Measurements from ENCODE around the gene WWOX. TPM values are rescaled to one million over a fixed set of nuclear protein-coding genes. Genes with fewer than 3 reads are reported as not detected.
A peak's percentile ranks its signal among the peaks of the same experiment; 100 is the strongest.

The WWOX gene
- total and polyA plus RNA-seq, 7 donors: 7.1 to 46.8 (median 16.1) TPM

DNA sequence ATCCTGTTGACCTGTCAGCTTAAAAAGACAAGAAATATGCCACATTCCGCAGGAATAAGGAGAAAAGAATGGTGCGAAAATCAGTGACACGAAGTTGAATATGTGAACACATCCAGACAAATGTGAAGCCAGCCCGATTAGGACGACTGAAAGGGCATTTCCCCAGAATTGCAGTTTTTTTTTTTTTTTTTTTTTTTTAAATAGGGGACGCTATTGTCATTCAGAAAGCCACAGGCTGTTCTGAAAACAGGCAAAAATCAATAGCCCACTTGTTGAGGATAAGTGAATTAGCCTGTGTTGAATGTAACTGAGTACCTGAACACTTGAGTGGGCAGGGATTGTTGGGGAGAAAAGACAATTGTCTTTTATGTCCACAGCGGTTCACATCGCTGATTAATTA is 507.1 kb downstream of the WWOX start:
- peak overlapping the region in 2 of 4 donors; percentile 47 to 77 for H3K27ac ChIP-seq
- 91 to 94% methylated on average over 8 of the region's 8 CpGs for WGBS, 2 donors
- H3K36me3 ChIP-seq: no peaks in the 10 kb centered on the region
- peaks cover 0 to 42% (median 28%) of the 10 kb centered on the region in 4 donors for H3K4me1 ChIP-seq
- H3K4me3 ChIP-seq: no peak overlapping the region
- no peak for TF ChIP-seq EP300 (IDR thresholded peaks at IDR 0.05)
- TF ChIP-seq, protein P1, sequence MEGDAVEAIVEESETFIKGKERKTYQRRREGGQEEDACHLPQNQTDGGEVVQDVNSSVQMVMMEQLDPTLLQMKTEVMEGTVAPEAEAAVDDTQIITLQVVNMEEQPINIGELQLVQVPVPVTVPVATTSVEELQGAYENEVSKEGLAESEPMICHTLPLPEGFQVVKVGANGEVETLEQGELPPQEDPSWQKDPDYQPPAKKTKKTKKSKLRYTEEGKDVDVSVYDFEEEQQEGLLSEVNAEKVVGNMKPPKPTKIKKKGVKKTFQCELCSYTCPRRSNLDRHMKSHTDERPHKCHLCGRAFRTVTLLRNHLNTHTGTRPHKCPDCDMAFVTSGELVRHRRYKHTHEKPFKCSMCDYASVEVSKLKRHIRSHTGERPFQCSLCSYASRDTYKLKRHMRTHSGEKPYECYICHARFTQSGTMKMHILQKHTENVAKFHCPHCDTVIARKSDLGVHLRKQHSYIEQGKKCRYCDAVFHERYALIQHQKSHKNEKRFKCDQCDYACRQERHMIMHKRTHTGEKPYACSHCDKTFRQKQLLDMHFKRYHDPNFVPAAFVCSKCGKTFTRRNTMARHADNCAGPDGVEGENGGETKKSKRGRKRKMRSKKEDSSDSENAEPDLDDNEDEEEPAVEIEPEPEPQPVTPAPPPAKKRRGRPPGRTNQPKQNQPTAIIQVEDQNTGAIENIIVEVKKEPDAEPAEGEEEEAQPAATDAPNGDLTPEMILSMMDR (IDR thresholded peaks at IDR 0.05): no peak
- intact Hi-C loops (cut with DNase I): loop anchor here (10.0 kb wide), 2 partner anchors 102 to 728 kb away; no protein-coding TSS in a partner anchor
- H3K9me3 ChIP-seq: no peaks in the 10 kb centered on the region
- no peak for DNase-seq
- H3K27me3 ChIP-seq: no peaks in the 10 kb centered on the region

DNA sequence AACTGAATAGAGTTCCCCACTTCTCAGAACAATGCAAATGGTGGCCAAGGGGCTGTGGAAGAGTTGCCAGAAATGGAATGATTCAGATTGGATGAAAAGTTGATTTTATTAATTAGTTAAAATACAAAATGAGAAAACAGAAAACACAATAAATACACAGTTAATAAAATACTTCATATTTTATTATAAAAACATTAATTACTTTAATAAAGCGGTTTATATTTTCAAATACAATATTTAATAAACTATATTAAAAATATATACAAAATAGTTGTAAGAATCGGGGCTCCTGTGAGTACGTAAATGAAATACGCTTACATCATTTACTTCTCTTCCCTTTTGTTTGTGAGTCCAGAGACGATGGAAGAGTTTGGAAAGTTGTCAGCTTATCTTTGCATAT is 507.6 kb downstream of the WWOX start:
- WGBS, 2 donors: 88 to 90% methylated on average over 5 of the region's 5 CpGs
- H3K36me3 ChIP-seq: no peaks in the 10 kb centered on the region
- DNase-seq: no peak
- peak overlapping the region in 3 of 4 donors; percentile 53 to 77 (median 66) for H3K27ac ChIP-seq
- no peaks in the 10 kb centered on the region for H3K9me3 ChIP-seq
- no peaks in the 10 kb centered on the region for H3K27me3 ChIP-seq
- intact Hi-C loops (cut with DNase I): loop anchor here (10.0 kb wide), 2 partner anchors 102 to 728 kb away; no protein-coding TSS in a partner anchor
- H3K4me1 ChIP-seq: peaks cover 0 to 42% (median 28%) of the 10 kb centered on the region in 4 donors
- no peak for TF ChIP-seq EP300 (IDR thresholded peaks at IDR 0.05)
- no peak for TF ChIP-seq POLR2A (IDR thresholded peaks at IDR 0.05)
- TF ChIP-seq POLR2AphosphoS5 (IDR thresholded peaks at IDR 0.05): no peak
- TF ChIP-seq, protein P1 (IDR thresholded peaks at IDR 0.05): no peak
- no peak overlapping the region for H3K4me3 ChIP-seq

DNA sequence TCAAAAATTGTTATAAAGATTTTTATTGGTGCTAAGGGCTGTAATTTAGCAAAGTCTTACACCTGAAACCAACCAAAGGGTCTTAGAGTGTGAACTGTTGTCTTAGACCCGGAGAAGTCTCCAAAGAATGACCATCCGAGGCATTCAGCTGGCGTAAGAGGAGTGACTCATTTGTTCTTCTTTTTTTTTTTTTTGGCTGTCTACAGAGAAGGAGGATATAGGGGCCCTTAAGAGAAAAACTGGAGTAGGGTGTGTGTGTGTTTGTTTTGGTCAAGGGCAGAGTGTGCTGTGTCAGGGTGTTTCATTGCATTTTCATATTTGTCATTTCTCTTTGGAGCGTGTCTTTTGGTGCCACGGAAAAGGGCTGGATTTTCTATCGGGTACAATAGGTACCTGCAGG is 508.0 kb downstream of the WWOX start:
- Histone ChIP-seq H3K27ac (peak overlapping the region; percentile 47 to 77 (median 60)), H3K36me3 (no peaks in the 10 kb centered on the region), H3K4me3 (peak overlapping the region in 1 of 4 donors; percentile 47), H3K4me1 (peaks cover 0 to 42% (median 28%) of the 10 kb centered on the region in 4 donors), H3K9me3 (no peaks in the 10 kb centered on the region), H3K27me3 (no peaks in the 10 kb centered on the region)
- no peak for DNase-seq
- WGBS, 2 donors: 33 to 66% methylated on average over 6 of the region's 6 CpGs
- intact Hi-C loops (cut with DNase I): loop anchor here (10.0 kb wide), 2 partner anchors 103 to 727 kb away; no protein-coding TSS in a partner anchor
- TF ChIP-seq POLR2AphosphoS5 (IDR thresholded peaks at IDR 0.05): no peak
- TF ChIP-seq, protein P1 (IDR thresholded peaks at IDR 0.05): no peak
- TF ChIP-seq EP300 (IDR thresholded peaks at IDR 0.05): no peak
- TF ChIP-seq POLR2A (IDR thresholded peaks at IDR 0.05): no peak

DNA sequence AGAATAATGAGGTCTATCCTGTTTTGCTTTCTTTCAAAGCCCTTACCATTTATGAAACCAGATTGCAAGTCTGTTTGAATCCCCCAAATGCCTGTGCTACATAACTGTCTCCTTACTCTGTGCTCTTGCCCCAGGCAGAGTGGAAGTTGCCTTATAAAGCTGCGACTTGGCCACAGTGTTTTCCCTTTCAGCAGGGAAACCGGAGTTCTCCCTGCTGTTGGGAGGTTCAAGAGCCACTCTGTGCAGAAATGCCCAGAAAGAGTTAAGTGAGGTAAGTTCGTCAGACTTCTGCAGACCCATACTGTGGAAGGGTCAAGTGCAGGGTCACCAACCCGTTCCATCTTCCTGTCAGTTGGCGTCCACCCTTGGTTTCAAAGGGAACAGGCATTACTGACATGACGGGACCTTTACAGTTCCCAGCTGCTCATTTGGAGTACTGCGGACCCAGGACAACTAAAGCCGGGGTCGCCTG is 508.9 kb downstream of the WWOX start:
- Histone ChIP-seq H3K4me1 (peaks cover 0 to 42% (median 28%) of the 10 kb centered on the region in 4 donors), H3K9me3 (no peaks in the 10 kb centered on the region), H3K27ac (peak overlapping the region; percentile 47 to 77 (median 60)), H3K27me3 (no peaks in the 10 kb centered on the region), H3K36me3 (no peaks in the 10 kb centered on the region), H3K4me3 (peak overlapping the region; percentile 19 to 47 (median 39))
- intact Hi-C loops (cut with DNase I): loop anchor here (10.0 kb wide), 2 partner anchors 104 to 726 kb away; no protein-coding TSS in a partner anchor
- 75 to 86% methylated on average over 9 of the region's 9 CpGs for WGBS, 2 donors
- TF ChIP-seq POLR2A (IDR thresholded peaks at IDR 0.05) (no peak), POLR2AphosphoS5 (IDR thresholded peaks at IDR 0.05) (peak in 3 of 4 donors; percentile 46 to 68 (median 47))
- peak; percentile 68 for DNase-seq

DNA sequence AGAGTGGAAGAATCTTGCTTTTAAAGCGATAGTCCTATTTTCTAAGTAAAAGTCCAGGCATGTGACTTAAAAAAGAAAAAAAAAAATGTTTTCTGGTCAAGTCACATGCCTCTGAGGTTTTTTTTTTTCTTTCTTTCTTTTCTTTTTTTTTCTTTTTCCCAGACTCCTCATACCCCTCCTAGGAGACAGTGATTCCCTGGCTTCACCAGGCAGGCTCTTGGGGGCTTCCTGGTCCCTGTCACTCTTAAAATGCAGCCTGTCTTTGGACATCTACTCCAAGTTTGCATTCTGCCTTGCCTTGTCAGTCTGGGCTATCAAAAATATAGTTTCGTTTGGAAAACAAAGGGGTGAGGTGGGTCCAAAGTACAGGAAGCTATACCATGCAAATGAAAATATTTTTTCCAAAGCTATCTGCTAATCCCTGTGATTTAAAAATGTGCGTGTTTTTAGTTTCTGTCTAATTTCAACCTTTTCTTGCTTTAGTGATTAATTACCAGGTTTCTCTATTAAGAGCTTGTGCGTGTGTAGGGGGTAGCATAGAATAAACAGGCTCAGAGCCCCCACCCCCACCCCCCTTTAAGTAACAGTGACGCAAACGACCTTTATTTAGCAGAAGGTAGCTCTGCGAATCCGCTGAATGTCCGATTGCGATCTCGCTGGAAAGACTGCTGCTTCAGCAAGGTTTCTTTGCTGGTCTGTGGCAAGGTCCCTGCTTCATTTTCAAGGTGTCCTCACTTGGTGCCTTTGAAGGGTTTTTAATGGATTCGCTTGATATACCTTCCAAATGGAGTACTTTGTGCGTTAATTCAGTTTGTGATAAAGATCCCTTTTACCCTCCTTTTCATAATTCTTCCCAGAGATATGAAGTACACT is 510.2 kb downstream of the WWOX start:
- WGBS, 2 donors: 25 to 65% methylated on average over 13 of the region's 13 CpGs
- Histone ChIP-seq H3K4me1 (peaks cover 0 to 42% (median 28%) of the 10 kb centered on the region in 4 donors), H3K9me3 (no peaks in the 10 kb centered on the region), H3K36me3 (no peaks in the 10 kb centered on the region), H3K27ac (peak overlapping the region in 3 of 4 donors; percentile 22 to 77 (median 66)), H3K4me3 (peak overlapping the region; percentile 3 to 20 (median 15)), H3K27me3 (no peaks in the 10 kb centered on the region)
- DNase-seq: no peak
- TF ChIP-seq EP300 (IDR thresholded peaks at IDR 0.05): no peak
- intact Hi-C loops (cut with DNase I): loop anchor here (10.0 kb wide), 2 partner anchors 105 to 725 kb away; no protein-coding TSS in a partner anchor
